ENCODE measurements around the gene TIGD7.
A peak's percentile ranks its signal among the peaks of the same experiment; 100 is the strongest.
"Not testable (repeated sequence)": the region's sequence is repeated elsewhere in the genome, so short reads cannot be mapped to it uniquely, and the experiment has no call there.

Gene TIGD7

GRCh38 chr16:3282103-3282729, 23.0 kb downstream of the TIGD7 start:
- DNase-seq, result peak; percentile 82 to 94 (median 92)

- DNase-seq, result no peak
These were observed 23.9 kb downstream of the TIGD7 start for GRCh38 chr16:3281222-3281820.

GRCh38 chr16:3276679-3277078, 28.6 kb downstream of the TIGD7 start:
- DNase-seq, result no peak

GRCh38 chr16:3274947-3275346, 30.3 kb downstream of the TIGD7 start:
- DNase-seq, result no peak

DNA sequence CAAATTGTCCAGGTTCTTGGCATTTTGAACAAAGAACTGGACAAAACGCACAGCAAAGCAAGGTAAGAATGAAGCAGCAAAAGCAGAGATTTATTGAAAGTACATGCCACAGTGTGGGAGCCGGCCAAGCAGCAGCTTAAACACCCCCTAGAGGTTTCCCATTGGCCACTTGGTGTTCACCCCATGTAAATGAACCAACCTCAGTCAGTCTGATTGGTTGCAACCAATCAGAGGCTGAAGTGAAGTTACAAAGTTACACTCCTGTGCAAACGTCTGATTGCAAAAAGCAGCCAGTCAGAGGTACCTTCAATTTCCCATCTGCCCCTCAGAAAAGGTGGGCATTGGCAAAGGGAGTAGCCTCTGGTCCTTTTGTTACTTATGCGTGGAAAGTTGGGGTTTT, 30.7 kb downstream of the TIGD7 start:
- DNase-seq, result no peak

- DNase-seq, result not testable (repeated sequence)
These were observed 33.9 kb downstream of the TIGD7 start for GRCh38 chr16:3271281-3271680.

DNA sequence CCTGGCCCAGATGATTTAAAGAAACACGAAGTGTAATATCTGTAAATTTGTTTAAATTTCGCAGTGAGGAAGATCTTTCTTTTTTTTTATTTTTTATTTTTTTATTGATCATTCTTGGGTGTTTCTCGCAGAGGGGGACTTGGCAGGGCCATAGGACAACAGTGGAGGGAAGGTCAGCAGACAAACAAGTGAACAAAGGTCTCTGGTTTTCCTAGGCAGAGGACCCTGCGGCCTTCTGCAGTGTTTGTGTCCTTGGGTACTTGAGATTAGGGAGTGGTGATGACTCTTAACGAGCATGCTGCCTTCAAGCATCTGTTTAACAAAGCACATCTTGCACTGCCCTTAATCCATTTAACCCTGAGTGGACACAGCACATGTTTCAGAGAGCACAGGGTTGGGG, 34.5 kb downstream of the TIGD7 start:
- DNase-seq, result not testable (repeated sequence)

DNA sequence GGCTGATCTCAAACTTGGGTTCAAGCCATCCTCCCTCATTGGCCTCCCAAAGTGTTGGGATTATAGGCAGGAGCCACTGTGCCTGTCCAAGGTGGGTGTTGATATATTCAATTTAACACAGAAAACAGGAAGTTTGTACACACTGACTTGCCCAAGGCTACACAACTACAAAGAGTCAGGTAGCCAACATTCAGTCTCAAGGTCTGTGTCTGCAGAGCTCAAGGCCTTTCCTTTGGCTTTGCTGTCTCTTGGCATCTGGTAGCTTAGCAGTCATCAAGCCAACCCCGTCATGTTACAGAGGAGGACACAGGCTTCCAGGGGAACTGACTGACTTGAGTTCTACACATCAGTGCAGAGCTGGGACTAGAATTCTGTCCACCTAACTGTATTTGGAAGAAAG, 36.9 kb downstream of the TIGD7 start:
- DNase-seq, result no peak

DNA sequence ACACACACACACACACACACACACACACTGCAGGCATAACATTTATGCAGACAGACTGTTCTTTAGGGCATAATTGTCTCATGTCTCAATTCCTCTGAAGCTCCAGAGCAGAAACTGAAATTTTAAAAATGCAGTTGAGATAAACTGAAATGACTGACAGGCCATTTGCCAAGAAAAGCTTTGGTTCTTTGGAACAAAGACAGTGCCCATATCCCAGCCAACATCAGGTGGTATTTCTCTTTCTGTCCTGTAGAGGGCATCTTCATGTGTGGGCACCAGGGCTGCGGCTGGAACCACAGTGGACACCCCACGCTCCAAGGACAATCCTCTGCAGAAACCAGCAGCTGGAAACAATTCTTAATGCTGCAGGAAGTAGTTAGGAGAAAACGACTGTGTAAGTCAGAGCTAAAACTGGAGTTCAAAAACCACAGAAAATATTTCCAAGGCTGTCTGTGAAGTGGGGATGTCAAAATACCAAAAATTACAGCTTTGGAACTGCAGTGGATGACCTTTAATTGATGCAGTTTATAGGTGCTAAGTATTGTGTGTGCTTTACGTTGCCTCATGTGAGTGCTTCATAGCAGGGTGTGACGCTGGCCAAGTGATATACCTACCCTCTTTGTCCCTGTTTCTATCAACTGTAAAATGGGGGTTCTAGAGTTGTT, 38.2 kb downstream of the TIGD7 start:
- peak in 1 of 3 experiments; percentile 39 for DNase-seq

DNA sequence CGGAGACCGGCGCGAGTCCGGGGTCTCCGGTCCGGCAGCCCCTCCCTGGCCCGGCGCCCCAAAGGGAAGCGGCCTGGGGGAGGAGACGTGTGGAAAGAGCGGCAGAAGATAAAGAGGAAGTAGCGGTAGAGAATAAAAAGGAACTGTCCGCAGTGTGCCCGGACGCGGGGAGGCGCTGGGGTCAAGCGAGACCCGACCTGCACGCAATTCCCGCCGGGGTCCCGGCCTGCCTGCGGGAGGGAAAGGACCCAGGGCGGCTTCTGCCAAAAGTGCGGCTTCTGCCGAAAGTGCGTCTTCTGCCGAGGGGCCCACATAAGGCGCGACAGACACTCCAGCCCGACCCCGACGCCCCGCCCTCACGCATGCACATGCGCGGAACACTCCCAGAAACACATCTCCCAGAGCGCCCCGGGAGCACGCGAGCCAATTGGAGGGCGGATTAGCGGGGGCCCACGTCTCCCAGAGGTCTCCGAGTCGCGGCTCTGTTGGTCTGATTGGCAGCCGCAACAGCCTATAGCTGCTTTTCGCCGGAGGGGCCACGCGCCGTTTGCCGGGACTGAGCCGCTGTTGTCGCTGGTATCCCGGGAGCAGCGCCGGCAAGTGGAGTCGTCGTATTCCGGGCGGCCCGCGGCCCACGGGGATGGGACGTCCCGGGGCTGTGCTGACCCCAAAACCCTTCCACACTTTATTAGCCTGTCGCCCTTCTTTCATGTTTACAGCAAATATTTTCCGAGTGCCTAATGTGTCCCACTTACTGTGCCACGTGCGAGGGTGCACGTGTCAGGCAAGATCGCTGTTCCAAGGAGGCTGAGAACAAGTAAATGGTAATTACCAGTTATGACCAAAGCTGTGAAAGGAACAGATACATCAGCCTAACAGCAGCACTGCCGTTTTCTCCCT, 40.8 kb downstream of the TIGD7 start:
- DNase-seq, result peak; percentile 95 to 99 (median 98)

GRCh38 chr16:3262517-3262916, 42.7 kb downstream of the TIGD7 start:
- DNase-seq, result no peak

- DNase-seq, result no peak
These were observed 45.4 kb downstream of the TIGD7 start for GRCh38 chr16:3259836-3260235.

GRCh38 chr16:3256866-3257465, 48.3 kb downstream of the TIGD7 start:
- no peak for DNase-seq

DNA sequence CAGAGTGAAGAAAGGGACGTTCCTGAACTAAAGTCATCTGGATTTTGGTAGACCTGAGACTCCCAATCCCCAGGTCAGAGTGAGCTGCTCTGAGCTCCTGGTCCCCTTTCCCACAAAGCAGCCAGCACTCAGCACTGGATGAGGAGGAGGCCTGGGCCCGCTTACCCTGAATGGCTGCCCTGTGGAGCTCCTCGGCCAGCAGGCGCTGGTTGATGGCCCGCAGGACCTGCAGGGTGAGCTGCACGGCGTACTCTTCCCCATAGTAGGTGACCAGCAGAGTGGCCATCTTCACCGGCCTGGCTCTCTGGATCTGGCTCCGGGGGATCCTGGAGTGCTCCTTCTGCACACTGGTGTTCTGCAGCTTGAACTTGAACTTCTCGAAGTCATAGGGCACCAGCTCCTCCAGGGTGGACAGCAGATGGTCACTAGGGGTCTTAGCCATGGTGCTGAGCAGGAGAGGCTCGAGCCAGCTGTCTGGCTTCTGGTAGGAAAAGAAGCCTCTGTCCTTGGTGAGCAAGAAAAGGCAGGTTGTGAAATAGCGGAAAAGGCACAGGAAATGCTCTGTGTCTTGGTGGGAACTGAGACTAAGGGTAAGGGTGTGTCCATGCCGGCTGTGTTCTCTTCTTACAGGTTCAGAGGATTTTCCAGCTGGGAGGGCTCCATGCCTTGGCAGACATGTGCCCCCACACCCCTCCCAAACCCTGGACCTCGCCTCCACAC, 48.9 kb downstream of the TIGD7 start, which contains the start of gene MEFV:
Gene MEFV (minus strand): TSS at position 488 of the 720 bp plus-strand sequence. CDS start 46 bp downstream, at position 442.
- DNase-seq, result no peak

- no peak for DNase-seq
These were observed 50.9 kb downstream of the TIGD7 start for GRCh38 chr16:3254309-3254708.

DNA sequence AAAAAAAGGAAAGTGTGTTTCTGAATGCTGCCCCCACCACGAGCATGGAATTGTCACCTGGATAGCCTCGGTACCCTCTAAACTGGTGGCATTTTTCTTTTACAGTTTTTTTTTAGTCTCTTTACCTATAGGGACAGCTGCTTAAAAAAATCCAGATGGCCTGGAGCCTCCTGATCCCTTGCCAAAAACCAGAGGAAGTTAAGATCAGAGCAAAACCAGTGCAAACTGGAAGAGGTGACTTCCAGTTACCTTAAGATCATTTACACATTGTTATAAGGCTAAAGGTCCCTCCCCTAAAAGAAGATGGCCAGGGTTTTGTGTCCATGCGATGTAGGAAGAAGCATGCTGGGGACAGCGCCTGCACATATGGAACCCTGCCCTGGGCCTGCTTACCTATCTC, 52.3 kb downstream of the TIGD7 start:
- DNase-seq, result no peak

GRCh38 chr16:3249451-3249850, 55.8 kb downstream of the TIGD7 start:
- no peak for DNase-seq

DNA sequence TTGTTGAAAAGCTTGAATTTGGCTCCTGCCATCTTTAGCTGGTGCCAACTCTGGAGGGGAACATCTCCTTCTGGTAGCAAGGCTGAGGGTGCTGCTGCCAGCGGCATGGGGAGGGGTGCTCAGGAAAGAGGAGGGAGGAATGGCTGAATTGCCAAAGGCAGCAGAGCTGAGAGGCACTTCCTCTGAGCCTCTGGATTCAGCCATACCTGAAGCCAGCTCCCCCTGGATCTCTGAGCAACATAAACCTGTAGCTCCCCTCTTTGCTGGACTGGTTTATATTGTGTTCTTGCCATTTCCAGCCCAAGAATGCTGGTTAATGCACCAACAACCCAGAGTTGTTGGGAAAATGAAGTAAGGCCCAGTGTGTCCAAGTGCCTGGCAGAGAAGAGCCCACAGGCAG, 56.2 kb downstream of the TIGD7 start:
- DNase-seq, result no peak
